HCT116 (cell line): ENCODE measurements around the gene RPS6KA2. TPM values are rescaled to one million over a fixed set of nuclear protein-coding genes. Genes with fewer than 3 reads are reported as not detected.

Experiments
- ATAC-seq: fragments of 200-7000 bp; cut with Tn5 transposase; 2 replicates; pipeline ENCODE4 v1.9.1; 2020; ENCODE audit warnings: mild to moderate bottlenecking, moderate library complexity
- BruUV-seq: library from RNA; stranded (reverse); fragments of 400-500 nt; replicated peaks from 2 replicates; lab custom pipeline; 2021; lab: Mats Ljungman, UMichigan
- CTCF ChIA-PET: fragments of 300-600 bp; sonication (Branson Sonifier 250); formaldehyde crosslinking; loops from one replicate; lab custom pipeline; 2021; ENCODE audit warnings: antibody characterized with exemption; lab: Charles Lee
- POLR2A ChIA-PET: fragments of 300-600, 350-600 bp; sonication (Branson Sonifier 250); formaldehyde crosslinking; loops from one replicate; lab custom pipeline; 2021; ENCODE audit warnings: antibody characterized with exemption; lab: Charles Lee
- RAD21 ChIA-PET, 2 experiments: fragments of 300-600 bp; sonication (Branson Sonifier 250); formaldehyde crosslinking; loops; one replicate each; lab custom pipeline; 2023; ENCODE audit warnings: low total read pairs in 2 of 2; ENCODE audit not compliant: uncharacterized antibody in 2 of 2, unreplicated experiment in 2 of 2, low non-redundant PET in 1 of 2; lab: Charles Lee
- DNase-seq: peaks from one replicate; pipeline ENCODE4 v3.0.0-alpha.2; 2010; ENCODE audit warnings: low read depth, low spot score
- H2AFZ ChIP-seq: fragments of 200-600 bp; shearing (Covaris generic), sonication (generic); 2 replicates; pipeline ENCODE4 v1.6.1; 2017; ENCODE audit warnings: low read depth, mixed run types, mixed read lengths, antibody characterized with exemption, low read length; ENCODE audit not compliant: poor library complexity, severe bottlenecking
- H3K27ac ChIP-seq: 2 replicates; pipeline ENCODE4 v1.5.1; 2012; ENCODE audit warnings: low read depth, low read length
- H3K27me3 ChIP-seq: fragments of 200-600 bp; sonication (generic); 2 replicates; pipeline ENCODE4 v1.6.1; 2016; ENCODE audit warnings: mixed run types, low read length, mixed read lengths; ENCODE audit not compliant: insufficient read depth
- H3K36me3 ChIP-seq, 2 experiments: fragments of 200-500 bp in 1 of 2; fragments of 200-600 bp in 1 of 2; sonication (Bioruptor generic) in 1 of 2; sonication (generic) in 1 of 2; 2 replicates each; pipeline versions ENCODE4 v1.5.1 to v1.6.1; 2014 to 2016; ENCODE audit warnings: low read length in 2 of 2, inconsistent platforms in 1 of 2, mixed read lengths in 1 of 2, mixed run types in 1 of 2; ENCODE audit not compliant: insufficient read depth in 2 of 2, control insufficient read depth in 1 of 2
- H3K4me1 ChIP-seq, 2 experiments: fragments of 200-600 bp in 1 of 2; sonication (generic) in 1 of 2; 2 replicates each; pipeline versions ENCODE4 v1.5.1 to v1.6.1; 2012 to 2017; ENCODE audit warnings: low read length in 2 of 2, inconsistent platforms in 1 of 2, mild to moderate bottlenecking in 1 of 2, mixed read lengths in 1 of 2, mixed run types in 1 of 2, moderate library complexity in 1 of 2; ENCODE audit not compliant: insufficient read depth in 2 of 2, control insufficient read depth in 1 of 2
- H3K4me2 ChIP-seq: fragments of 200-600 bp; sonication (generic); 2 replicates; pipeline ENCODE4 v1.6.1; 2017; ENCODE audit warnings: mixed run types, low read length, mixed read lengths
- H3K4me3 ChIP-seq, 2 experiments: fragments of 200-600 bp in 1 of 2; sonication (generic) in 1 of 2; replicated peaks in 1 of 2; 2 replicates each; pipeline ENCODE4 v1.5.1; 2011 to 2016; ENCODE audit warnings: low read length in 2 of 2, control low read depth in 1 of 2, low read depth in 1 of 2, mild to moderate bottlenecking in 1 of 2, mixed read lengths in 1 of 2, mixed run types in 1 of 2
- H3K79me2 ChIP-seq: fragments of 200-600 bp; sonication (generic); 2 replicates; pipeline ENCODE4 v1.6.1; 2017; ENCODE audit warnings: mild to moderate bottlenecking, mixed run types, low read length, moderate library complexity, mixed read lengths; ENCODE audit not compliant: insufficient read depth
- H3K9ac ChIP-seq: fragments of 200-600 bp; sonication (generic); 2 replicates; pipeline ENCODE4 v1.6.1; 2016; ENCODE audit warnings: low read length, mixed read lengths
- H3K9me2 ChIP-seq: fragments of 200-600 bp; sonication (generic), shearing (Covaris generic); 2 replicates; pipeline ENCODE4 v1.6.1; 2017; ENCODE audit warnings: mixed run types, mild to moderate bottlenecking, moderate library complexity; ENCODE audit not compliant: insufficient read depth
- H3K9me3 ChIP-seq, 2 experiments: fragments of 200-500 bp in 1 of 2; fragments of 200-600 bp in 1 of 2; sonication (Bioruptor generic) in 1 of 2; sonication (generic) in 1 of 2; 2 replicates each; pipeline ENCODE4 v1.6.1; 2014 to 2017; ENCODE audit warnings: low read length in 2 of 2, mixed read lengths in 2 of 2, inconsistent platforms in 1 of 2, low read depth in 1 of 2, mild to moderate bottlenecking in 1 of 2, mixed run types in 1 of 2, moderate library complexity in 1 of 2; ENCODE audit not compliant: control insufficient read depth in 1 of 2, insufficient read depth in 1 of 2
- H4K20me1 ChIP-seq: fragments of 200-600 bp; sonication (generic), shearing (Covaris generic); 2 replicates; pipeline ENCODE4 v1.6.1; 2017; ENCODE audit warnings: mixed run types, mild to moderate bottlenecking, moderate library complexity; ENCODE audit not compliant: insufficient read depth
- CBX3 ChIP-seq: IDR thresholded peaks from 2 replicates; pipeline ENCODE4 v1.6.1; 2012; ENCODE audit warnings: low read depth
- CTCF ChIP-seq, 3 experiments: fragments of 200-600 bp in 1 of 3; sonication (generic) in 1 of 3; IDR thresholded peaks in 2 of 3; conservative IDR thresholded peaks in 1 of 3; 2 replicates each; pipeline ENCODE4 v1.5.1; 2012 to 2017; ENCODE audit warnings: low read depth in 2 of 3, low read length in 2 of 3, antibody characterized with exemption in 1 of 3, borderline replicate concordance in 1 of 3, control low read depth in 1 of 3, mild to moderate bottlenecking in 1 of 3, mixed read lengths in 1 of 3, mixed run types in 1 of 3, moderate library complexity in 1 of 3; ENCODE audit not compliant: insufficient read depth in 1 of 3
- EGR1 ChIP-seq: IDR thresholded peaks from 2 replicates; pipeline ENCODE4 v1.6.1; 2012; ENCODE audit warnings: low read depth
- EZH2 ChIP-seq: fragments of 200-600 bp; sonication (generic); IDR thresholded peaks from 2 replicates; pipeline ENCODE4 v1.6.1; 2017; ENCODE audit warnings: antibody characterized with exemption, mixed run types
- EZH2phosphoT487 ChIP-seq: fragments of 200-600 bp; IDR thresholded peaks from 2 replicates; pipeline ENCODE4 v1.6.1; 2018; ENCODE audit warnings: antibody characterized with exemption, borderline replicate concordance
- MAX ChIP-seq: IDR thresholded peaks from 2 replicates; pipeline ENCODE4 v1.6.1; 2012
- POLR2A ChIP-seq: IDR thresholded peaks from 2 replicates; pipeline ENCODE4 v1.7.0; 2011; ENCODE audit warnings: borderline replicate concordance; ENCODE audit not compliant: insufficient read depth, insufficient read length; ENCODE audit errors: extremely low read depth
- RAD21 ChIP-seq: IDR thresholded peaks from 2 replicates; pipeline ENCODE4 v1.6.1; 2012; ENCODE audit warnings: low read depth, mild to moderate bottlenecking
- SIN3A ChIP-seq: IDR thresholded peaks from 2 replicates; pipeline ENCODE4 v1.6.1; 2012; ENCODE audit warnings: low read depth
- SP1 ChIP-seq: IDR thresholded peaks from 2 replicates; pipeline ENCODE4 v1.6.1; 2012; ENCODE audit warnings: low read depth
- TCF7L2 ChIP-seq: IDR thresholded peaks from 2 replicates; pipeline ENCODE4 v1.7.0; 2011; ENCODE audit warnings: borderline replicate concordance, inconsistent platforms; ENCODE audit not compliant: insufficient read depth, insufficient read length; ENCODE audit errors: extremely low read depth
- YY1 ChIP-seq: IDR thresholded peaks from 2 replicates; pipeline ENCODE4 v1.6.1; 2011; ENCODE audit warnings: low read length, low read depth, moderate library complexity, mild to moderate bottlenecking; ENCODE audit not compliant: insufficient replicate concordance; ENCODE audit errors: extremely low read depth
- ZFX ChIP-seq: fragments of 450-650 bp; IDR thresholded peaks from 2 replicates; pipeline ENCODE4 v1.6.1; 2017
- ZNF274 ChIP-seq: fragments of 200-500 bp; sonication (Bioruptor generic); IDR thresholded peaks from 2 replicates; pipeline ENCODE4 v1.6.1; 2014; ENCODE audit warnings: mild to moderate bottlenecking, low read depth, low read length, inconsistent platforms
- intact Hi-C: fragments of 100-400 bp; cut with micrococcal nuclease; formaldehyde crosslinking; loops from 2 replicates; pipeline ENCODE4 v1.10.0; 2022
- total RNA-seq: library from RNA; stranded (reverse); gene quantifications from one replicate; pipeline ENCODE4 v1.2.1, GENCODE V29; 2021; ENCODE audit not compliant: unreplicated experiment
- TF ChIP-seq, protein P1 (sequence below): IDR thresholded peaks from 2 replicates; pipeline ENCODE4 v1.6.1; 2012

RPS6KA2 gene
- total RNA-seq, 1 experiment from 2014 or later, result 8.5 TPM

- TF ChIP-seq TCF7L2 (no peak), EZH2phosphoT487 (no peak)
These were observed 187.5 kb downstream of the RPS6KA2 start (continued) for GRCh38 chr6:166439366-166440091.

DNA sequence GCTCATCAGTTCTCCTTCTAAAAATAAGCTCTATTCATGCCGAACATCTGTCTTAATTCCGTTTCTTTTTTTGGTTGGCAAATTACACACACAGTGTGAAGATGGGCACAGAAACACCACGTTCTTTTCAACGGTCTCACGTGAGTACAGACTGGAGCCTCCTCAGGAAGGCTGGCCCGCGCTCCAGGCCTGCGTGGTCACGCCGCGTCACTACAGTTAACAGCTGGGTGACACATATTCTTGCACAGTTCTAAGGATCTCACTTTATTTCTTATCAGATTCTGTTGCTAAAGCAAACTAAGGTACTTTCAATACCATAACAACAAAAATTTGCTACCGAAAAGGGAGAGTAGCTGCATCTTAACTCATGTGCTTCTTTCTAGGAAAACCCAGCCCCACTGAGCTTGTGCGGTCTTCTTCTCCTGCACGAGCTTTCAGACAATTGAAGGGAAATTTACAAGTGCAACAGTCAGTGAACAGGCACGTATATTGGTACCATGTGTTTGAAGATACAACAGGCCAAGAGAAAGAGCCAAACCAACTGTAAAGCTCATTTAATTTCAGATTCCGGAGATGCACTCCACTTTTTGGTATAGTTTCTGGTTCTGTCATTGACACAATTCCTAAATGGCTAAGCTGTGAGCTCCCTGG is 188.7 kb downstream of the RPS6KA2 start:
- CTCF ChIA-PET, result no interaction called here
- Histone ChIP-seq H2AFZ (no peak overlapping the region), H3K4me3 (no peak overlapping the region), H3K27ac (no peak overlapping the region), H4K20me1 (no peaks in the 10 kb centered on the region), H3K4me2 (no peak overlapping the region), H3K9me3 (no peaks in the 10 kb centered on the region), H3K4me1 (no peaks in the 10 kb centered on the region), H3K27me3 (no peaks in the 10 kb centered on the region; the same call in 1 of the 2 replicates), H3K36me3 (no peaks in the 10 kb centered on the region), H3K9me2 (no peaks in the 10 kb centered on the region), H3K79me2 (no peaks in the 10 kb centered on the region), H3K9ac (no peak overlapping the region)
- TF ChIP-seq, protein P1, sequence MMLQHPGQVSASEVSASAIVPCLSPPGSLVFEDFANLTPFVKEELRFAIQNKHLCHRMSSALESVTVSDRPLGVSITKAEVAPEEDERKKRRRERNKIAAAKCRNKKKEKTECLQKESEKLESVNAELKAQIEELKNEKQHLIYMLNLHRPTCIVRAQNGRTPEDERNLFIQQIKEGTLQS, result no peak
- TF ChIP-seq TCF7L2, result no peak
- TF ChIP-seq CBX3, result no peak
- no peak for TF ChIP-seq SIN3A
- TF ChIP-seq ZFX, result no peak
- no peak for TF ChIP-seq SP1
- no peak for TF ChIP-seq ZNF274
- no peak for TF ChIP-seq RAD21
- TF ChIP-seq EGR1, result no peak
- TF ChIP-seq CTCF (IDR thresholded peaks at IDR 0.05 in 2 of 3, conservative IDR thresholded peaks at IDR 0.05 in 1 of 3; ENCODE audit: borderline replicate concordance in 1 of 3, insufficient read depth in 1 of 3, low read depth in 2 of 3, low read length in 2 of 3), result no peak
- no peak for TF ChIP-seq MAX
- no peak for TF ChIP-seq POLR2A
- no peak for TF ChIP-seq YY1
- no peak for TF ChIP-seq EZH2
- POLR2A ChIA-PET, result no interaction called here
- DNase-seq (no peak), ATAC-seq (no peak)
- BruUV-seq, result no TSS peak
- intact Hi-C loops, result no loop called here
- RAD21 ChIA-PET, result no interaction called here
